PC-3 (cell line): Measurements from ENCODE around the gene ACP1.

ENCODE experiments used
- EZH2 ChIP-seq: fragments of 300-600 bp; sonication (generic); IDR thresholded peaks from one replicate; pipeline ENCODE4 v1.6.1; 2017; ENCODE audit warnings: antibody characterized with exemption, mild to moderate bottlenecking, low read length; ENCODE audit not compliant: unreplicated experiment
- TF ChIP-seq, protein P1 (sequence below): fragments of 300-600 bp; sonication (generic); conservative IDR thresholded peaks from 2 replicates; pipeline ENCODE4 v1.5.1; 2017; ENCODE audit warnings: antibody characterized with exemption, low read depth, mild to moderate bottlenecking, low read length

DNA sequence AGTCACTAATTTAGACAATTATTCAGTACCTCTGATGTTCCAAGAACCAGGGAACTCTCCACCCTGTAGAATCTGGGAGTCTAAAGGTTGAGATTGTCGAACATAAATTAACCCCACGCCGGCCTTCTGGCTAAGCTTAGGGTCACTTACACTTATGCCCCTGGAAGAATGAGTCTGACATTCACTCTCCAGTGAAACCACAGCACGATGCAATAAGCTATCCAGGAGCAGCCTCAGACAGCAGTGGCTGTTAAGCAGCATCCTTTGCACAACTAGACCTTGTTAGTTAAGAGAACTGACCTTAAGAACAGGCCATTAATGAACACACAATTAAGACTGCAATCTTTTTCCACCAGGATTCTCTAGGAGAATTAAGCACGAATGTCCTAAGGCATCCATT lies 25.9 kb upstream of the ACP1 start:
- TF ChIP-seq EZH2, result no peak
- TF ChIP-seq, protein P1, sequence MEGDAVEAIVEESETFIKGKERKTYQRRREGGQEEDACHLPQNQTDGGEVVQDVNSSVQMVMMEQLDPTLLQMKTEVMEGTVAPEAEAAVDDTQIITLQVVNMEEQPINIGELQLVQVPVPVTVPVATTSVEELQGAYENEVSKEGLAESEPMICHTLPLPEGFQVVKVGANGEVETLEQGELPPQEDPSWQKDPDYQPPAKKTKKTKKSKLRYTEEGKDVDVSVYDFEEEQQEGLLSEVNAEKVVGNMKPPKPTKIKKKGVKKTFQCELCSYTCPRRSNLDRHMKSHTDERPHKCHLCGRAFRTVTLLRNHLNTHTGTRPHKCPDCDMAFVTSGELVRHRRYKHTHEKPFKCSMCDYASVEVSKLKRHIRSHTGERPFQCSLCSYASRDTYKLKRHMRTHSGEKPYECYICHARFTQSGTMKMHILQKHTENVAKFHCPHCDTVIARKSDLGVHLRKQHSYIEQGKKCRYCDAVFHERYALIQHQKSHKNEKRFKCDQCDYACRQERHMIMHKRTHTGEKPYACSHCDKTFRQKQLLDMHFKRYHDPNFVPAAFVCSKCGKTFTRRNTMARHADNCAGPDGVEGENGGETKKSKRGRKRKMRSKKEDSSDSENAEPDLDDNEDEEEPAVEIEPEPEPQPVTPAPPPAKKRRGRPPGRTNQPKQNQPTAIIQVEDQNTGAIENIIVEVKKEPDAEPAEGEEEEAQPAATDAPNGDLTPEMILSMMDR, result no peak
